GM12878 (cell line): ENCODE data around the gene DKK3. TPM values are rescaled to one million over a fixed set of nuclear protein-coding genes. Genes with fewer than 3 reads are reported as not detected.

ENCODE experiments used
- ATAC-seq: fragments of 200-7000 bp; cut with Tn5 transposase; 3 replicates; pipeline ENCODE4 v1.9.1; 2020; ENCODE audit warnings: mild to moderate bottlenecking, moderate library complexity
- BruUV-seq: library from RNA; stranded (reverse); fragments of 400-500 nt; replicated peaks from 2 replicates; lab custom pipeline; 2021; lab: Mats Ljungman, UMichigan
- CTCF ChIA-PET: fragments of 300-600 bp; sonication (Branson Sonifier 250); formaldehyde crosslinking; extraction: SDS; loops from one replicate; lab custom pipeline; 2021; ENCODE audit warnings: inconsistent platforms; lab: Yijun Ruan, JAX
- POLR2A ChIA-PET: fragments of 350-600 bp; formaldehyde crosslinking; extraction: SDS; loops from one replicate; lab custom pipeline; 2021; ENCODE audit warnings: inconsistent platforms; lab: Charles Lee
- RAD21 ChIA-PET: fragments of 300-600 bp; sonication (Branson Sonifier 250); formaldehyde crosslinking; loops from one replicate; lab custom pipeline; 2023; ENCODE audit warnings: antibody characterized with exemption; ENCODE audit not compliant: unreplicated experiment; lab: Charles Lee
- SMC1A ChIA-PET: fragments of 300-600 bp; sonication (Branson Sonifier 250); formaldehyde crosslinking; loops from one replicate; lab custom pipeline; 2023; ENCODE audit not compliant: unreplicated experiment, uncharacterized antibody; lab: Charles Lee
- DNase-seq: peaks from one replicate; pipeline ENCODE4 v3.0.0-alpha.2; 2011; ENCODE audit warnings: low read depth, low spot score
- FAIRE-seq: peaks from 3 replicates; lab custom pipeline; 2011; peaks lifted over from hg19 to GRCh38; lab: Jason Lieb, UNC
- H2AFZ ChIP-seq: 2 replicates; pipeline ENCODE4 v1.6.0; 2011; ENCODE audit warnings: low read depth, low read length, control low read depth; ENCODE audit not compliant: control insufficient read depth
- H3K27ac ChIP-seq: 2 replicates; pipeline ENCODE4 v1.5.1; 2011; ENCODE audit warnings: control low read depth; ENCODE audit not compliant: control insufficient read depth, insufficient read depth
- H3K27me3 ChIP-seq, 2 experiments: replicated peaks in 1 of 2; 2 replicates each; pipeline versions ENCODE4 v1.6.0 to v1.6.1; 2011; ENCODE audit warnings: low read length in 1 of 2; ENCODE audit not compliant: control insufficient read depth in 2 of 2, insufficient read depth in 2 of 2
- H3K36me3 ChIP-seq, 2 experiments: 2 replicates each; pipeline ENCODE4 v1.5.1; 2011; ENCODE audit warnings: low read length in 1 of 2; ENCODE audit not compliant: control insufficient read depth in 2 of 2, insufficient read depth in 2 of 2
- H3K4me1 ChIP-seq: 2 replicates; pipeline ENCODE4 v1.6.1; 2011; ENCODE audit warnings: mild to moderate bottlenecking, low read length, moderate library complexity, mixed read lengths; ENCODE audit not compliant: control insufficient read depth, insufficient read depth
- H3K4me2 ChIP-seq: 2 replicates; pipeline ENCODE4 v1.6.0; 2011; ENCODE audit warnings: control low read depth; ENCODE audit not compliant: control insufficient read depth, insufficient read depth
- H3K4me3 ChIP-seq: fragments of 200-600 bp; sonication (generic); 2 replicates; pipeline ENCODE4 v1.5.1; 2016
- H3K79me2 ChIP-seq: 2 replicates; pipeline ENCODE4 v1.6.0; 2011; ENCODE audit warnings: low read length; ENCODE audit not compliant: control insufficient read depth, insufficient read depth
- H3K9ac ChIP-seq: 2 replicates; pipeline ENCODE4 v1.8.0; 2011; ENCODE audit warnings: low read length, control low read depth, mixed read lengths; ENCODE audit not compliant: control insufficient read depth, insufficient read depth
- H3K9me3 ChIP-seq: replicated peaks from 3 replicates; pipeline ENCODE4 v1.5.1; 2011; ENCODE audit warnings: mild to moderate bottlenecking, low read length; ENCODE audit not compliant: control insufficient read depth, insufficient read depth
- H4K20me1 ChIP-seq: 2 replicates; pipeline ENCODE4 v1.6.0; 2011; ENCODE audit not compliant: control insufficient read depth, insufficient read depth
- CHD4 ChIP-seq: fragments of 200-600 bp; sonication (generic); IDR thresholded peaks from 2 replicates; pipeline ENCODE4 v1.6.1; 2016; ENCODE audit warnings: mild to moderate bottlenecking
- FOS ChIP-seq: IDR thresholded peaks from 3 replicates; pipeline ENCODE4 v1.6.1; 2011; ENCODE audit warnings: borderline replicate concordance; ENCODE audit not compliant: insufficient read length; ENCODE audit errors: extremely low read depth
- IKZF1 ChIP-seq: fragments of 450-650 bp; conservative IDR thresholded peaks from 2 replicates; pipeline ENCODE4 v1.6.1; 2017; ENCODE audit warnings: antibody characterized with exemption, mild to moderate bottlenecking
- NFYB ChIP-seq: IDR thresholded peaks from 2 replicates; pipeline ENCODE4 v1.6.1; 2011; ENCODE audit warnings: low read depth, mild to moderate bottlenecking, low read length, improper control_type of control experiment, moderate library complexity; ENCODE audit not compliant: insufficient read depth
- NR2C1 ChIP-seq: fragments of 450-650 bp; IDR thresholded peaks from 2 replicates; pipeline ENCODE4 v1.6.1; 2017; ENCODE audit warnings: antibody characterized with exemption, mild to moderate bottlenecking, moderate library complexity
- RELA ChIP-seq: fragments of 450-650 bp; IDR thresholded peaks from 2 replicates; pipeline ENCODE4 v1.8.0; 2014; ENCODE audit warnings: borderline replicate concordance; ENCODE audit not compliant: partially characterized antibody
- SIN3A ChIP-seq: IDR thresholded peaks from 2 replicates; pipeline ENCODE4 v1.6.1; 2012; ENCODE audit warnings: low read depth, low read length, improper control_type of control experiment
- SREBF2 ChIP-seq: IDR thresholded peaks from 2 replicates; pipeline ENCODE4 v1.6.1; 2012; ENCODE audit warnings: mild to moderate bottlenecking, low read length
- TARDBP ChIP-seq: IDR thresholded peaks from 2 replicates; pipeline ENCODE4 v1.6.1; 2016; ENCODE audit warnings: borderline replicate concordance
- TBL1XR1 ChIP-seq: IDR thresholded peaks from 2 replicates; pipeline ENCODE4 v1.6.1; 2012; ENCODE audit warnings: low read depth, low read length, improper control_type of control experiment
- TCF12 ChIP-seq: IDR thresholded peaks from 2 replicates; pipeline ENCODE4 v1.6.1; 2011; ENCODE audit warnings: low read depth, mild to moderate bottlenecking, low read length
- WGBS: methylation state at CpG from one replicate; pipeline ENCODE4 v1.1.6; 2016; ENCODE audit warnings: low lambda C conversion rate; ENCODE audit not compliant: insufficient replicate concordance, insufficient coverage; ENCODE audit errors: missing lambda C conversion rate; 5-methylcytosine and 5-hydroxymethylcytosine counted together
- in situ Hi-C: fragments of 300-500 bp; cut with MboI; formaldehyde crosslinking; loops from 9 replicates; pipeline ENCODE4 v1.14.3; 2018; ENCODE audit warnings: mixed read lengths
- intact Hi-C: fragments of 100-400 bp; cut with micrococcal nuclease; formaldehyde crosslinking; loops from one replicate; pipeline ENCODE4 v1.14.2; 2022; ENCODE audit not compliant: unreplicated experiment
- polyA plus RNA-seq, 11 experiments: library from polyadenylated mRNA; depleted of rRNA in 4 of 11; unstranded in 6 of 11; stranded (reverse) in 5 of 11; fragments of >200 nt; fragmentation: Nextera tagmentation in 4 of 11; fragmentation: Illumina TruSeq in 1 of 11; extraction: Ambion mirVana in 4 of 11; extraction: Trizol in 1 of 11; gene quantifications; 1 replicate in 1 of 11; 2 replicates in 10 of 11; pipeline versions ENCODE4 v1.2.1 to v1.2.3, GENCODE V29; 2011 to 2016; ENCODE audit warnings: inconsistent platforms in 2 of 11, missing spikeins in 2 of 11, low read depth in 1 of 11
- total RNA-seq, 4 experiments: library from RNA; depleted of rRNA in 3 of 4; stranded (reverse); fragments of >200 nt in 3 of 4; fragmentation: Illumina TruSeq in 1 of 4; extraction: Trizol in 1 of 4; gene quantifications; 2 replicates each; pipeline versions ENCODE4 v1.2.1 to v1.2.3, GENCODE V29; 2013 to 2021
- TF ChIP-seq, protein P1 (sequence below): fragments of 450-650 bp; formaldehyde crosslinking; IDR thresholded peaks from 2 replicates; pipeline ENCODE4 v1.4.0; 2022; ENCODE audit warnings: mild to moderate bottlenecking, moderate library complexity
- TF ChIP-seq, protein P2 (sequence below): fragments of 450-650 bp; IDR thresholded peaks from 2 replicates; pipeline ENCODE4 v1.6.1; 2018; ENCODE audit warnings: borderline replicate concordance, mild to moderate bottlenecking; ENCODE audit not compliant: partially characterized antibody
- TF ChIP-seq, protein P3 (sequence below): fragments of 450-650 bp; IDR thresholded peaks from 2 replicates; pipeline ENCODE4 v1.6.1; 2017; ENCODE audit warnings: mild to moderate bottlenecking, moderate library complexity

DKK3 gene
- total and polyA plus RNA-seq, 10 of the 15 experiments (the other 5 are each of a cell fraction or from before 2014, with no cell fraction given), result 0.07 to 0.16 (median 0.15) TPM; not detected in 7

DNA sequence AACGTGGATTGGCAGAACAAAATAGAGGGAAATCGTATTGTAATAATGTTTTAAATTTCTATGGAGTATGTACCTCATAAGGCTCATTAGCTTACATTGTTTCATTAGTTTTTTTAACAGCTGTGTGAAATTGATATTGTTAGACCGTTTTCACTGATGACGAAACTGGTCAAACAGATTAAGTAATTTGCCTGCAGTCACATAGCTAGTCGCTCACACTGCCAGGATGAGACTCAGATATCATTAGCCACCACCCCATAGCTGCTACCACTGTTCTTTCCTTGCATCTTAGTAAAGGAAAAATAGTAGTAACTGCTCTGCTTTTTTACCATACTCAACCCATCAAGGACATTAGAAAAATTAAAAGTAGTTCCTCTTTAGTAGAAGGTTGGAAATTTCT lies 64.0 kb downstream of the DKK3 start:
- no TSS peak for BruUV-seq
- no peak overlapping the region for H2AFZ ChIP-seq
- WGBS, result 94% methylated on average over 5 of the region's 5 CpGs
- no peaks in the 10 kb centered on the region for H3K9me3 ChIP-seq
- no peak for ATAC-seq
- ChIA-PET POLR2A (interaction anchor here (0.6 kb wide), 1 partner anchor 275 kb away, joined by 3 read pairs; no protein-coding TSS in a partner anchor), RAD21 (no interaction called here), SMC1A (no interaction called here), CTCF (interaction anchor here (3.0 kb wide), 1 partner anchor 23 kb away, joined by 12 read pairs; no protein-coding TSS in a partner anchor)
- no peak for TF ChIP-seq SIN3A
- TF ChIP-seq FOS, result no peak
- no peak for TF ChIP-seq TBL1XR1
- TF ChIP-seq TARDBP, result no peak
- TF ChIP-seq, protein P1, sequence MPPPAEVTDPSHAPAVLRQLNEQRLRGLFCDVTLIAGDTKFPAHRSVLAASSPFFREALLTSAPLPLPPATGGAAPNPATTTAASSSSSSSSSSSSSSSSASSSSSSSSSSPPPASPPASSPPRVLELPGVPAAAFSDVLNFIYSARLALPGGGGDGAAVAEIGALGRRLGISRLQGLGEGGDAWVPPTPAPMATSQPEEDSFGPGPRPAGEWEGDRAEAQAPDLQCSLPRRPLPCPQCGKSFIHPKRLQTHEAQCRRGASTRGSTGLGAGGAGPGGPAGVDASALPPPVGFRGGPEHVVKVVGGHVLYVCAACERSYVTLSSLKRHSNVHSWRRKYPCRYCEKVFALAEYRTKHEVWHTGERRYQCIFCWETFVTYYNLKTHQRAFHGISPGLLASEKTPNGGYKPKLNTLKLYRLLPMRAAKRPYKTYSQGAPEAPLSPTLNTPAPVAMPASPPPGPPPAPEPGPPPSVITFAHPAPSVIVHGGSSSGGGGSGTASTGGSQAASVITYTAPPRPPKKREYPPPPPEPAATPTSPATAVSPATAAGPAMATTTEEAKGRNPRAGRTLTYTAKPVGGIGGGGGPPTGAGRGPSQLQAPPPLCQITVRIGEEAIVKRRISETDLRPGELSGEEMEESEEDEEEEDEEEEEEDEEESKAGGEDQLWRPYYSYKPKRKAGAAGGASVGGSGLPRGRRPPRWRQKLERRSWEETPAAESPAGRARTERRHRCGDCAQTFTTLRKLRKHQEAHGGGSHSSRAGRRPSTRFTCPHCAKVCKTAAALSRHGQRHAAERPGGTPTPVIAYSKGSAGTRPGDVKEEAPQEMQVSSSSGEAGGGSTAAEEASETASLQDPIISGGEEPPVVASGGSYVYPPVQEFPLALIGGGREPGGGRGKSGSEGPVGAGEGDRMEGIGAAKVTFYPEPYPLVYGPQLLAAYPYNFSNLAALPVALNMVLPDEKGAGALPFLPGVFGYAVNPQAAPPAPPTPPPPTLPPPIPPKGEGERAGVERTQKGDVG, result no peak
- TF ChIP-seq NFYB, result no peak
- TF ChIP-seq SREBF2, result no peak
- TF ChIP-seq, protein P2, sequence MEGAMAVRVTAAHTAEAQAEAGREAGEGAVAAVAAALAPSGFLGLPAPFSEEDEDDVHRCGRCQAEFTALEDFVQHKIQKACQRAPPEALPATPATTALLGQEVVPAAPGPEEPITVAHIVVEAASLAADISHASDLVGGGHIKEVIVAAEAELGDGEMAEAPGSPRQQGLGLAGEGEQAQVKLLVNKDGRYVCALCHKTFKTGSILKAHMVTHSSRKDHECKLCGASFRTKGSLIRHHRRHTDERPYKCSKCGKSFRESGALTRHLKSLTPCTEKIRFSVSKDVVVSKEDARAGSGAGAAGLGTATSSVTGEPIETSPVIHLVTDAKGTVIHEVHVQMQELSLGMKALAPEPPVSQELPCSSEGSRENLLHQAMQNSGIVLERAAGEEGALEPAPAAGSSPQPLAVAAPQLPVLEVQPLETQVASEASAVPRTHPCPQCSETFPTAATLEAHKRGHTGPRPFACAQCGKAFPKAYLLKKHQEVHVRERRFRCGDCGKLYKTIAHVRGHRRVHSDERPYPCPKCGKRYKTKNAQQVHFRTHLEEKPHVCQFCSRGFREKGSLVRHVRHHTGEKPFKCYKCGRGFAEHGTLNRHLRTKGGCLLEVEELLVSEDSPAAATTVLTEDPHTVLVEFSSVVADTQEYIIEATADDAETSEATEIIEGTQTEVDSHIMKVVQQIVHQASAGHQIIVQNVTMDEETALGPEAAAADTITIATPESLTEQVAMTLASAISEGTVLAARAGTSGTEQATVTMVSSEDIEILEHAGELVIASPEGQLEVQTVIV, result no peak
- TF ChIP-seq NR2C1, result no peak
- TF ChIP-seq RELA, result no peak
- TF ChIP-seq, protein P3, sequence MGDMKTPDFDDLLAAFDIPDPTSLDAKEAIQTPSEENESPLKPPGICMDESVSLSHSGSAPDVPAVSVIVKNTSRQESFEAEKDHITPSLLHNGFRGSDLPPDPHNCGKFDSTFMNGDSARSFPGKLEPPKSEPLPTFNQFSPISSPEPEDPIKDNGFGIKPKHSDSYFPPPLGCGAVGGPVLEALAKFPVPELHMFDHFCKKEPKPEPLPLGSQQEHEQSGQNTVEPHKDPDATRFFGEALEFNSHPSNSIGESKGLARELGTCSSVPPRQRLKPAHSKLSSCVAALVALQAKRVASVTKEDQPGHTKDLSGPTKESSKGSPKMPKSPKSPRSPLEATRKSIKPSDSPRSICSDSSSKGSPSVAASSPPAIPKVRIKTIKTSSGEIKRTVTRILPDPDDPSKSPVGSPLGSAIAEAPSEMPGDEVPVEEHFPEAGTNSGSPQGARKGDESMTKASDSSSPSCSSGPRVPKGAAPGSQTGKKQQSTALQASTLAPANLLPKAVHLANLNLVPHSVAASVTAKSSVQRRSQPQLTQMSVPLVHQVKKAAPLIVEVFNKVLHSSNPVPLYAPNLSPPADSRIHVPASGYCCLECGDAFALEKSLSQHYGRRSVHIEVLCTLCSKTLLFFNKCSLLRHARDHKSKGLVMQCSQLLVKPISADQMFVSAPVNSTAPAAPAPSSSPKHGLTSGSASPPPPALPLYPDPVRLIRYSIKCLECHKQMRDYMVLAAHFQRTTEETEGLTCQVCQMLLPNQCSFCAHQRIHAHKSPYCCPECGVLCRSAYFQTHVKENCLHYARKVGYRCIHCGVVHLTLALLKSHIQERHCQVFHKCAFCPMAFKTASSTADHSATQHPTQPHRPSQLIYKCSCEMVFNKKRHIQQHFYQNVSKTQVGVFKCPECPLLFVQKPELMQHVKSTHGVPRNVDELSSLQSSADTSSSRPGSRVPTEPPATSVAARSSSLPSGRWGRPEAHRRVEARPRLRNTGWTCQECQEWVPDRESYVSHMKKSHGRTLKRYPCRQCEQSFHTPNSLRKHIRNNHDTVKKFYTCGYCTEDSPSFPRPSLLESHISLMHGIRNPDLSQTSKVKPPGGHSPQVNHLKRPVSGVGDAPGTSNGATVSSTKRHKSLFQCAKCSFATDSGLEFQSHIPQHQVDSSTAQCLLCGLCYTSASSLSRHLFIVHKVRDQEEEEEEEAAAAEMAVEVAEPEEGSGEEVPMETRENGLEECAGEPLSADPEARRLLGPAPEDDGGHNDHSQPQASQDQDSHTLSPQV, result no peak
- no peak for TF ChIP-seq TCF12
- no peak for TF ChIP-seq IKZF1
- TF ChIP-seq CHD4, result no peak
- no peak overlapping the region for H3K4me3 ChIP-seq
- no peaks in the 10 kb centered on the region for H3K79me2 ChIP-seq
- intact Hi-C loops, result no loop called here
- no peak overlapping the region for H3K9ac ChIP-seq
- no peak overlapping the region for H3K4me2 ChIP-seq
- no peak for DNase-seq
- no peaks in the 10 kb centered on the region for H3K27me3 ChIP-seq
- H3K27ac ChIP-seq, result no peak overlapping the region
- H3K36me3 ChIP-seq, result peaks cover 4 to 18% of the 10 kb centered on the region in 2 experiments
- H4K20me1 ChIP-seq, result no peaks in the 10 kb centered on the region
- FAIRE-seq, result no peak
- in situ Hi-C loops, result no loop called here
- H3K4me1 ChIP-seq, result no peaks in the 10 kb centered on the region
